ENCODE data around the gene PTPRM. TPM values are rescaled to one million over a fixed set of nuclear protein-coding genes. Genes with fewer than 3 reads are reported as not detected.

PTPRM gene
- total and polyA plus RNA-seq, 7 donors = 3.9 to 151 (median 62.8) TPM

- 80 to 86% methylated on average over 2 of the region's 2 CpGs for WGBS, 2 donors
- Histone ChIP-seq H3K4me3 (no peak overlapping the region), H3K36me3 (peaks cover 0 to 18% (median 4%) of the 10 kb centered on the region in 4 donors), H3K27ac (no peak overlapping the region), H3K27me3 (no peaks in the 10 kb centered on the region), H3K4me1 (peaks cover 0 to 17% (median 13%) of the 10 kb centered on the region in 4 donors), H3K9me3 (no peaks in the 10 kb centered on the region)
- no peak for DNase-seq
- intact Hi-C loops (cut with DNase I) = no loop called here
- TF ChIP-seq POLR2AphosphoS5 (IDR thresholded peaks at IDR 0.05) (no peak), CTCF (IDR thresholded peaks at IDR 0.05) (no peak), EP300 (IDR thresholded peaks at IDR 0.05) (no peak), POLR2A (IDR thresholded peaks at IDR 0.05) (no peak)
Observed at GRCh38 chr18:8142932-8143331, 575.8 kb downstream of the PTPRM start.

DNA sequence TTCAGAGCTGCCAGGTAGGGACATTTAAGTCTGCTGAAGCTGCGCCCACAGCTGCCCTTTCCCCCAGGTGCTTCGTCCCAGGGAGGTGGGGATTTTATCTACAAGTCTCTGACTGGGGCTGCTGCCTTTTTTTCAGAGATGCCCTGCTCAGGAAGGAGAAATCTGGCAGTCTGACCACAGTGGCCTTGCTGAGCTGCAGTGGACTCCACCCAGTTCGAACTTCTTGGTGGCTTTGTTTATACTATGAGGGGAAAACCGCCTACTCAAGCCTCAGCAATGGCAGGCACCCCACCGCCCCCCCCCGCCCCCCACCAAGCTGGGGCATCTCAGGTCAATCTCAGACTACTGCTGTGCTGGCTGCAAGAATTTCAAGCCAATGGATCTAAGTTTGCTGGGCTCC lies 584.1 kb downstream of the PTPRM start:
- Histone ChIP-seq H3K9me3 (no peaks in the 10 kb centered on the region), H3K27ac (no peak overlapping the region), H3K36me3 (no peaks in the 10 kb centered on the region), H3K4me1 (no peaks in the 10 kb centered on the region), H3K4me3 (no peak overlapping the region), H3K27me3 (no peaks in the 10 kb centered on the region)
- 79 to 82% methylated on average over 6 of the region's 6 CpGs for WGBS, 2 donors
- TF ChIP-seq POLR2AphosphoS5 (IDR thresholded peaks at IDR 0.05) (no peak), POLR2A (IDR thresholded peaks at IDR 0.05) (no peak), EP300 (IDR thresholded peaks at IDR 0.05) (no peak), CTCF (IDR thresholded peaks at IDR 0.05) (no peak)
- no peak for DNase-seq
- intact Hi-C loops (cut with DNase I) = no loop called here

DNA sequence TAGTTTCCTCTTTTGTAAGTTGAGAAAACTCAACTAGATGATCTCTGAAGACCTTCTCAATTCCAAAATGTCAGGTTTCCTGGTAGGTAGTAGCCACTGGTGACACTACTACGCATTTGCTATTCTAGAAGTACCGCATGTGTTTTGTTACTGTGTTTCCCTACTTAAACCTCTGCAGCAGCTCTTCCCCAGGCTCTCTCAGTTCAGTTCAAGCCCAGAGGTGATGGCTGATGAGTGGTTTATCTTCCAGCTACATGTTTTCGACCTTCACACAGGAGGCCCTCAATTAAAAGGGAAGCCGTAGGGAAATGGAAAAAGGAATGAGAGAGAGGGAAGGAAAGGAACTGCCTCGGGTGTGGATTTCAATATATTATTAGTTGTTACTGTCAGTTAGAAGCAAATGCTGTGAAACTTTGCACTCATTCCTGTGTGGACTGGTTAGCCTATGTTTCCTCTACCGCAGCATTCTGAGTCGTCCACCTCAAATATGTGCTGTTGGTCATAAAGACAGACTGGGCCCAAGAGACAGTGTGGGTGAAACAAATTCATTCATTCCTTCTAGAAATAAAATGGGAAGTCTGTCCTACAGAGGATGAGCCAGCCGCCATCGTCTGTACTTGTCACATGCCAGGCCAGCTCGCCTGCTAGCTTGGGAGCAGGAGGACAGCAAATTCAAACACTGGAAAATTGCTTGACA lies 586.9 kb downstream of the PTPRM start:
- intact Hi-C loops (cut with DNase I) = no loop called here
- Histone ChIP-seq H3K27me3 (no peaks in the 10 kb centered on the region), H3K4me3 (no peak overlapping the region), H3K9me3 (no peaks in the 10 kb centered on the region), H3K27ac (no peak overlapping the region), H3K36me3 (no peaks in the 10 kb centered on the region), H3K4me1 (no peaks in the 10 kb centered on the region)
- 77 to 79% methylated on average over 10 of the region's 10 CpGs for WGBS, 2 donors
- DNase-seq = no peak
- TF ChIP-seq POLR2AphosphoS5 (IDR thresholded peaks at IDR 0.05) (no peak), EP300 (IDR thresholded peaks at IDR 0.05) (no peak), POLR2A (IDR thresholded peaks at IDR 0.05) (no peak), CTCF (IDR thresholded peaks at IDR 0.05) (no peak)

GRCh38 chr18:8162802-8163201 lies 595.7 kb downstream of the PTPRM start:
- Histone ChIP-seq H3K4me1 (peaks cover 0 to 9% (median 0%) of the 10 kb centered on the region in 4 donors), H3K27me3 (no peaks in the 10 kb centered on the region), H3K4me3 (no peak overlapping the region), H3K9me3 (no peaks in the 10 kb centered on the region), H3K36me3 (no peaks in the 10 kb centered on the region), H3K27ac (peak overlapping the region in 2 of 4 donors; percentile 36 to 42)
- DNase-seq = peak; percentile 72
- intact Hi-C loops (cut with DNase I) = no loop called here
- TF ChIP-seq CTCF (IDR thresholded peaks at IDR 0.05) (no peak), POLR2AphosphoS5 (IDR thresholded peaks at IDR 0.05) (peak in 2 of 4 donors; percentile 10 to 18)
- 39 to 71% methylated on average over 5 of the region's 5 CpGs for WGBS, 2 donors

Measured in sigmoid colon (tissue), 7 donors.